Thoracic aorta (tissue), 2 donors: Measurements from ENCODE around the gene CKAP2L. TPM values are rescaled to one million over a fixed set of nuclear protein-coding genes. Genes with fewer than 3 reads are reported as not detected.

Experiments
- ATAC-seq: fragments of 150-250 bp; one replicate; pipeline ENCODE4 v1.8.0; 2017; ENCODE audit warnings: low read depth; ENCODE audit not compliant: insufficient number of reproducible peaks, low FRiP score
- DNase-seq: peaks from one replicate; pipeline ENCODE4 v3.0.0-alpha.2; 2020; ENCODE audit warnings: low spot score
- H3K27ac ChIP-seq, 2 donors: fragments of 200-600 bp; sonication (generic); 1 replicate in 1 of 2; 2 replicates in 1 of 2; pipeline ENCODE4 v1.5.1; 2016; ENCODE audit warnings: mild to moderate bottlenecking in 2 of 2, moderate library complexity in 2 of 2
- H3K27me3 ChIP-seq: fragments of 200-600 bp; sonication (generic); replicated peaks from 2 replicates; pipeline ENCODE4 v1.6.0; 2016; ENCODE audit warnings: mild to moderate bottlenecking; ENCODE audit not compliant: insufficient read depth
- H3K36me3 ChIP-seq: fragments of 200-600 bp; sonication (generic); one replicate; pipeline ENCODE4 v1.5.1; 2016
- H3K4me1 ChIP-seq, 2 donors: fragments of 200-600 bp; sonication (generic); 1 replicate in 1 of 2; 2 replicates in 1 of 2; pipeline versions ENCODE4 v1.5.1 to v1.6.0; 2016; ENCODE audit warnings: low read depth in 2 of 2, mild to moderate bottlenecking in 1 of 2; ENCODE audit not compliant: control insufficient read depth in 1 of 2
- H3K4me3 ChIP-seq: fragments of 200-600 bp; sonication (generic); 2 replicates; pipeline ENCODE4 v1.5.1; 2016; ENCODE audit warnings: mild to moderate bottlenecking
- H3K9me3 ChIP-seq: fragments of 200-600 bp; sonication (generic); 2 replicates; pipeline ENCODE4 v1.5.1; 2016
- CTCF ChIP-seq: fragments of 200-600 bp; sonication (generic); IDR thresholded peaks from one replicate; pipeline ENCODE4 v1.5.1; 2019; ENCODE audit warnings: antibody characterized with exemption
- total RNA-seq, 2 donors: library from RNA; depleted of rRNA; stranded (reverse); fragments of >200 nt; gene quantifications; one replicate each; pipeline versions ENCODE4 v1.1.0 to v1.2.3, GENCODE V29; 2016

CKAP2L gene
- total RNA-seq, 2 donors from 2014 or later = 1.3 TPM; not detected in 1

- Histone ChIP-seq H3K27me3 (no peaks in the 10 kb centered on the region), H3K27ac (no peak overlapping the region), H3K9me3 (no peaks in the 10 kb centered on the region), H3K4me3 (no peak overlapping the region), H3K4me1 (no peaks in the 10 kb centered on the region), H3K36me3 (no peaks in the 10 kb centered on the region)
- ATAC-seq = no peak
- DNase-seq = no peak
- no peak for TF ChIP-seq CTCF
Observed at GRCh38 chr2:112811276-112811831, 46.9 kb upstream of the CKAP2L start.

- Histone ChIP-seq H3K36me3 (no peaks in the 10 kb centered on the region), H3K4me1 (no peaks in the 10 kb centered on the region), H3K9me3 (no peaks in the 10 kb centered on the region), H3K27ac (no peak overlapping the region), H3K4me3 (no peak overlapping the region), H3K27me3 (no peaks in the 10 kb centered on the region)
- no peak for ATAC-seq
- no peak for DNase-seq
- no peak for TF ChIP-seq CTCF
Observed at GRCh38 chr2:112809112-112809511, 44.7 kb upstream of the CKAP2L start.

- no peak overlapping the region for H3K27ac ChIP-seq
- H3K9me3 ChIP-seq = no peaks in the 10 kb centered on the region
- no peak for DNase-seq
- no peak overlapping the region for H3K4me3 ChIP-seq
- no peaks in the 10 kb centered on the region for H3K4me1 ChIP-seq
- no peak for ATAC-seq
- TF ChIP-seq CTCF = no peak
- H3K27me3 ChIP-seq = no peaks in the 10 kb centered on the region
- H3K36me3 ChIP-seq = no peaks in the 10 kb centered on the region
Observed at GRCh38 chr2:112807233-112807807, 42.9 kb upstream of the CKAP2L start.

GRCh38 chr2:112805542-112805941, 41.1 kb upstream of the CKAP2L start:
- ATAC-seq (no peak), DNase-seq (no peak)
- H3K9me3 ChIP-seq = no peaks in the 10 kb centered on the region
- H3K27me3 ChIP-seq = no peaks in the 10 kb centered on the region
- H3K36me3 ChIP-seq = no peaks in the 10 kb centered on the region
- no peak for TF ChIP-seq CTCF
- H3K4me3 ChIP-seq = no peak overlapping the region
- H3K27ac ChIP-seq = no peak overlapping the region
- no peaks in the 10 kb centered on the region for H3K4me1 ChIP-seq

GRCh38 chr2:112803691-112804521, 39.5 kb upstream of the CKAP2L start:
- Histone ChIP-seq H3K9me3 (no peaks in the 10 kb centered on the region), H3K4me1 (no peaks in the 10 kb centered on the region), H3K36me3 (no peaks in the 10 kb centered on the region), H3K27ac (no peak overlapping the region), H3K4me3 (no peak overlapping the region), H3K27me3 (no peaks in the 10 kb centered on the region)
- TF ChIP-seq CTCF = no peak
- ATAC-seq (no peak), DNase-seq (no peak)
